NCI-H1417 (cell line): ENCODE results near the gene PTPRS.
A peak's percentile ranks its signal among the peaks of the same experiment; 100 is the strongest.

Experiments
- DNase-seq, 3 experiments: peaks; one replicate each; lab custom pipeline; 2025; lab: John Stamatoyannopoulos, UW

Gene PTPRS

DNA sequence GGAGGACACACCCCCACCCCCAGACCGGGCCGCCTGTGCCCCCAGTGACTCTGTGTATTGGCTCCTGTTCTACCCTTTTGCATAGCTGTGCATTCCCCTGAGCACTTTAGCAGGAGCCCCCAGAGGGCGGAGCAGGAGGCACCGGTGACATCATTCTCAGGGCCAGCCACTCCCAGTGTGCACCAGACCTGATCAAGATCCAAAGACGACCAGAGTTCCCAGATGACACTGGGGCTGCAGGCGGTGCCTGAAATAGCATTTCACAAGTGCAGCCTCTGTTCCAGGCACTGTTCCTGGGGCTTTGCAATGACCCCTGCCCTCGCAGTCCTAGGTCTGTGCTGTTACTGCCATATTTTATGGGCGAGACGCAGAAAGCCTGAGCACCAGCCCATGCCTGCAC is 14.5 kb upstream of the PTPRS start:
- DNase-seq: no peak

DNA sequence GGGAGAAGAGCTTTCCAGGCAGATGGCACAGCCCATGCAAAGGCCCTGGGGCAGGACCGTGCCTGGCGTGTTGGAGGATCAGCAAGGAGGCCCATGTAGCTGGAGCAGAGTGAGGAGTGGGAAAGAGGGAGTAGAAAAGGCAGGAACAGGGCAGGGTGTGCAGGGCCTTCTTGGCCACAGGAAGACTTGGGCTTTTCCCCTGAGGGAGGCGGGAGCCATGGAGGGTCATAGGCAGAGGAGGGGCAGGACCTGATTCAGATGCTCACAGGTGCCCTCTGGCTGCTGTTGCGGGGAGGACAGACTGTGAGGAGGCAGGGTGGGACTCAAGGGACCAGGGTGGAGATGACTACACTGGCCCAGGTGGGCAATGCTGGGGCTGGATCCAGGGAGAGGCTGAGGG is 13.8 kb upstream of the PTPRS start:
- no peak for DNase-seq

DNA sequence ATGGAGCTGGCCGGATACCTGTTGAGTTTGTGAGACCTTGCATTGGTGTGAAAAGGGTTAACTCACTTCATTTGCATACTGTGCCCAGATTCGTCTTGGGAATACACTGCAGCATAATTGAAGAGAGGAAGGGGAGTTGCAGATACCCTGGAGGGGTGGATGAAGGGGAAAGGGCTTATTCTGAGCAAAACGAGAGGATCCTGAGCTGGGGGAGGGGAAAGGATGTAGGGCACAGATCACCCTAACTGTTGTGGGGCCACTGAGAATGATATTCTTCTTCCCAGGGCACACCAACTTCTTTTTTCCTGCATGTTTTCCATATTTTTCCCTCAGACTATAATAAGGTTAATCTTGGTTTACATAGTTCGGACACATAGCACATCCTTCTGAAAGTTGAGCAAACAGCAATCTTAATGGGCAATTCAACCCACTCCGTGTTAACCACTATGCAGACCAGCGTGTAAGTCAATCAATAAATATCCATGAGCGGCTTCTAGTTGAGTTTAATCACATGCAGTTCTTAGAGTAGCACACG is 11.7 kb upstream of the PTPRS start:
- peak in 1 of 3 experiments; percentile 17 for DNase-seq

DNA sequence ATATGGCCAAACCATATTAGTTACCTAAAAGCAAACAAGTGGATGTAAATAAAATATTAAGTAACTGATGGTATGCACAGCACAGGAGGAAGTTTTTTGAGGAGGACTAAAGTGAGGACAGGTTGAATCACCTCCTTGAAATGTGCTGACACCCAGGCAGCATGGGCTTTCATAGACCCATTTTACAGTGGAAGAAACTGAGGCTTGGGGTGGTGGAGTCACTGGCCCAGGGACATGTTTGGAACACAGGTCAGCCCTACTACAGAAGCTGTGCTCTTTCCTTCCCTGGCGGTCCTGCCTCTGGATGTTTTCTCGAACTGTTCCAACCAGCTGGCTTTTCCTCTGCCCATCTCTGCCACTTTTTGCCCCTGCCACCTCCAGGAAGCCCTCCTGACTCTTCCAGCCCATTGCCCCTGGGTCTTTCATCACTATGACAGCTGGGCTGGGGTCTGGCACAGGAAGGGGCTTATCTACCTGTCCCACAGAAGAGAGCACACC is 11.2 kb upstream of the PTPRS start:
- no peak for DNase-seq

DNA sequence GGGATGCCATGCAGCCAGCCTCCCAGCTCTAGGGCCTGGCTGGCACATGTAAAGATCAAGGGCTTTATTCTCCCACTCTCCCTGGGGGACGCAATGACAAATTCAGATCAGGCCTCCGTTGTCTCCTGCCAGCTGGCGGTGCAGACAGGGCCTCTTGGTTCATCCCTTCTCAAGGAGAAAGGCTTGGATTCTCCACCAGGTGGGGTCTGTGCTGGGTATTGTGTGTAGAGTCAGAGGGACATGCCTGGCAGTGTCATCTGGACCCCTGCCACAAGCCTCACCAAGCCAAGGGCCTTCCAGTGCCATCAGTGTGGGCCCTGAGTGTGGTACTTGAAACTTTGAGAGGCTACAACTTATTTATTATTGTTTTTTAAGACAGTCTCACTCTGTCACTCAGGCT is 8.4 kb upstream of the PTPRS start:
- no peak for DNase-seq

DNA sequence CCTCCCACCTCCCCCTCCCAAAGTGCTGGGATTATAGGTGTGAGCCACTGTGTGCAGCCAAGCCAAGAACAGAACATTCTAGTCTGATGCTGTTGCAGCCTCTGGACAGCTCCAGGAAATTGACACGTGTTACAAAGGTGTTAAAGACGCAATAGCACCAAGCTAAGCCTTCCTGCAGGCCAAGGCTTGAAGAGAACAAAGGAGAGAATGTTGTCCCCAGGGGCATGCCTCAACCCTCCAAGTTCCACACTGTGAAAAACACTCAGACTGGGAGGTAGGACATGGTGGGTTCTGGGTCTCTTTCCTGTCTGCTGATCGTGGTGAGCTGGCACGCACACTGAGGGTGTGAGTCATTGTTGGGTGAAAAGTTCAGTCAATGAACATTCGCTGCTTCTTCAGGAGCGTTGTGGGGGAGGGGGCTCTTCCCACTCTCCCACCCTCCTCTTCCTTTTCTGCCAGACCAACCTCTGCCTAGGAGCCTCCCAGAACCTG is 5.3 kb upstream of the PTPRS start:
- no peak for DNase-seq

DNA sequence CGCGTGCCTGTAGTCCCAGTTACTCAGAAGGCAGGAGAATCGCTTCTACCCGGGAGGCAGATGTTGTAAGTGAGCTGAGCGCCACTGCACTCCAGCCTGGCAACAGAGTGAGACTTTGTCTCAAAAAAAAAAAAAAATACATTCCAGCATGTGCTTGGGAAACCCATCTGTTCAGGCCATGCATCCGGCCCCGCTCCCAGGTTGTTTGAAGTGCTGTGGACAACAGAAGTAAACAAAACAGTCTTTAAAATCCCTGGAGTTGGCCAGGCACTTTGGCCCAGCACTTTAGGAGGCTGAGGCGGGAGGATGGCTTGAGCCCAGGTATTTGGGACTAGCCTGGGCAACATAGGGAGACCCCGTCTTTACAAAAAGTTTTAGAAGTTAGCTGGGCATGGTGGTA is 3.2 kb upstream of the PTPRS start:
- no peak for DNase-seq

DNA sequence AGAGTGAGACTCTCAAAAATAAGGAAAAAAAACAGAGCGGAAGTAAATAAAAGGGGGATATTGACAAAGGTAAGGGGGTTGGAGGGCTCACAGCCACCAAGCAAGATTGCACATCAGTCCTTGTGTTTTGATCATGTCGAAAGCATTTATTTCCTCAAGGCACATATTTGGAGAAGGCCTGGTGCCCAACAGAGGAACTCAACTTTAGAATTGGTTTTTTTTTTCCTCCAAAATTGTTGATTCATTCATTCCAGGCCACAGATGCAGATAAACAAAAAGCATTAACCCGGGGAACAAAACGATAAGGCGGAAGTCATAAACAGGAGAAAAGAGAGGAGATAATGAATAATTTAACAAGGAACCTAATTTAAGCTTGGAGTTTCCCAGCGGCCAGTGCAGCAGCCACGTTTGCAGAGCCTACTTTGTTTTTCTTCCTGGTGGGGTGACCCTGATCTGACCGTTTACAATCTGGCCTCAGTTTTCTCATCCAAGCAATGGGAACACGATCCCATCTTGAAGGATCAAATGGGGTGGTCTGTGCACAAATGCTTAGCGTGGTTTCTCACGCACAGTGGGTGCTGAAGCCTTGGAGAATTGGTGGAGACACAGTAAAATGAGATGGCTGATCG is 2.1 kb upstream of the PTPRS start:
- no peak for DNase-seq

DNA sequence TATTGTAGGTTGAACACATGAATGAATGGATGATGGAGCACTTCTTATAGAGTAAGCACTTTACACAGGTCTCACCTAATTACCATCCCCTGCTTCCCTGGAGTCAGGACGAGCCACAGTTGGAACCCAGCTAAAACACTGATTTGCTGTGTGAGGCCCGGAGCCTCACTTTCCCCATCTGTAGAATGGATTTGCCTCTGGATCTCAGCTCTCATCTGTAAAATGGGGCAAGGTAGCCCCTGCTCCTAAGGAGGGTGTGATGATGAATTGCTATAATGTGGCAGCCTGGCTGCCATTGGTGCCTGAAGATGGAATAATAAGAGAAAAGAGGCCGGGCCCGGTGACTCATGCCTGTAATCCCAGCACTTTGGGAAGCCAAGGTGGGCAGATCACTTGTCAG is 1.4 kb upstream of the PTPRS start:
- DNase-seq: no peak

DNA sequence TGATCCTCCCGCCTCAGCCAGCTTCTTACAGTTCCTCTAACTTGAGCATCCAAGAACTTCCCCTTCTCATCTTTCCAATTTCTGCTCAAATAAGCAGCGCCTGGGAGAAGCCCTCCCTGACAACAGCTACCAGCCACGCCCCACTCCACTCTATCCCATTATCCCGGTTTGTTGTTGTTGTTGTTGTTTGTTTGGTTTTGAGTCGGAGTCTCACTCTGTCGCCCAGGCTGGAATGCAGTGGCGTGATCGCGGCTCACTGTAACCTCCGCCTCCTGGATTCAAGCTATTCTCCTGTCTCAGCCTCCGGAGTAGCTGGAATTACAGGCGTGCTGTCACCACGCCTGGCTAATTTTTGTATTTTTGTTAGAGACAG is 822 bp upstream of the PTPRS start:
- no peak for DNase-seq

DNA sequence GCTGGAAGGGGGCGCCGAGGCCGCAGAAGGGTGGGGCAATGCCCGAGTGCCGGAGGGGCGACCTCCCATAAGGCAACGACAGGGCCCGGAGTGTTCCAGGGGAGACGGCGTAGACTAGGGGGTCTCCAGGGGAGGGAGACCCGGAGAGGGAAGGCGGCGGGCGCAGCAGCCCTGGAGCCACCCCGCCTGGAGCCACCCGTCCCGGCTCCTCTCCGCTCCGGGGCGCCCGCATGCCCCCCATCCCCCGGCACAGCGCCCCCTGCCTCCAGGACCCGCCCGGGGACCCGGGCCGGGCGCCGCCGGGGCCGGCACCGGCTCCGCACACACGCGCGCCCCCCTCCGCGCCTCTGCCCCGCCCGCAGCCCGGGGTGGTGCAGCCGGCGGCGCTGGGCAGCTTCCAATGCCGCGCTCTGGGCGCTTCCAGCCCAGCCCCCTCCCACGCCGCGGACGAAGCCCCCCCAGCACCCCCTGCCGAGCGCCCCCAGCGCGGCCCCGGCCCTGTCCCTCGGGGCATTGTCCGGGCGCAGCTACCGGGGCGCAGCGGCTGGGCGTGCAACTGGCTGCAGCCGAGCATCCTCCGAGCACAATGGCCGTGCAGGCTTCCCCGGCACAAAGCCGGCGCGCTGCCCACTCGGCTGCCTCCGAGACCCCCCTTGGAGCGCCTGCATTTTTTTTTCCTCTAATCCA is 519 bp downstream of the PTPRS start:
- peak in 2 of 3 experiments; percentile 88 to 89 for DNase-seq

DNA sequence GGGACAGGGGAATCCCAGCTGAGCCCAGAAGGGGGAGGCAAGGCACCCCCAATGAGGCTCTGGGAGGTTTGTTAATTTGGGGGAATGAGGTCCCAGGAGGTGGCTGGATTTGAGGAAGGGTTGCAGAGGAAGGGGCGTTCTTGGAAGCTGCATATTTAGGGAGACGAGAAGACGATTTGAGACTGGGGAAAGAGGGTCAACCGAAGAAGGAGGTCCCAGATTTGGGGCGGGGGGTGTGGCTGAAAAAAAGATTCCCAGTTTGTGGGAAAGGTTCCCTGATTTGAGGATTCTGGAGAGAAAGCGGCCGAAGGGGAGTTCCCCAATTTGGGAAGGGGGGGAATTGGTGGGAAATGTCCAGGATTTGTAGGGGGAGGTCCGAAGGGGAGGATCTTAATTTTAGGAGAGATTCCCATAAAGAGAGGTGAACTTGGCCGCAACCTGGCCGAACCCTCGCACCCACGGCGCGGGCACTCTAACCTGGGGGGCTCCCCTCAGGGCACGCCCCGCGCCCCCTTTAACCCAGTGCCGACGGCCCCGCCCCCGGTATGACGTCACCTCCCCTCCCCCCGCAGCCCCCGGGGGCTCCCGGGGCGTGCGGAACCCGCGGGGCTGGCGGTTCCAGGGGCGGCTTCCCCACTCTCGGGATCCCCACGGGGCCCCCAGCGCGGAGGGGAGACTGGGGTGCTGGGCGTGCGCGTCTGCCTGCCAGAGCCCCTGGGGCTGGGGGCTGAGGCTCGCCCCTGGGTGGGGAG is 1.2 kb downstream of the PTPRS start:
- DNase-seq: peak in 2 of 3 experiments; percentile 63 to 67

DNA sequence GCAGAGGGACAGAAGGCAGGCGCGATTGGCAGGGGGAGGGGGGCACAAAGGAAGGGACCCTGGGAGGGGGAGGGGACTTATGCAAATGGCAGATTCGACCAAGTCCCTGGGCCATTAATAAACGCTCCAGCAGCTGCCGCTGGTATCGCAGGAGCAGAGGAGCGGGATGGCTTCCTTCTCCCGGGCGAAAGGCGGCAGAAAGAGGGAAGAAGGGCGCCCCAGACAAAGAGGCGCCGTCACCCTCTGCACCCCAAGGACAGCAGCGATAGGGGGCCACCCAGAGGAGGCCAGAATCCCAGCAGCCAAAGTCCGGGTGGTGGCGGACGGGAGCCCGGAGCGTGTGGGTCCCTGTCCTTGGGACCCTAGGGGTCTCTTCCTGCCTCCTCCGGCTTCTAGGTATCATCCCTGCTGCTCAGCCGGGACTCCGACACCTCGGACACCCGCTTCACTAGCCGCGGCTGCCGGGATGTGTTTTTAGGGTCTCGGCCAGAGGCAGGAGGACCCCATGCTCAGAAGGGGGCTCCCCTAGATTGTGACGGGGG is 1.9 kb downstream of the PTPRS start:
- DNase-seq: peak in 2 of 3 experiments; percentile 83 to 92

DNA sequence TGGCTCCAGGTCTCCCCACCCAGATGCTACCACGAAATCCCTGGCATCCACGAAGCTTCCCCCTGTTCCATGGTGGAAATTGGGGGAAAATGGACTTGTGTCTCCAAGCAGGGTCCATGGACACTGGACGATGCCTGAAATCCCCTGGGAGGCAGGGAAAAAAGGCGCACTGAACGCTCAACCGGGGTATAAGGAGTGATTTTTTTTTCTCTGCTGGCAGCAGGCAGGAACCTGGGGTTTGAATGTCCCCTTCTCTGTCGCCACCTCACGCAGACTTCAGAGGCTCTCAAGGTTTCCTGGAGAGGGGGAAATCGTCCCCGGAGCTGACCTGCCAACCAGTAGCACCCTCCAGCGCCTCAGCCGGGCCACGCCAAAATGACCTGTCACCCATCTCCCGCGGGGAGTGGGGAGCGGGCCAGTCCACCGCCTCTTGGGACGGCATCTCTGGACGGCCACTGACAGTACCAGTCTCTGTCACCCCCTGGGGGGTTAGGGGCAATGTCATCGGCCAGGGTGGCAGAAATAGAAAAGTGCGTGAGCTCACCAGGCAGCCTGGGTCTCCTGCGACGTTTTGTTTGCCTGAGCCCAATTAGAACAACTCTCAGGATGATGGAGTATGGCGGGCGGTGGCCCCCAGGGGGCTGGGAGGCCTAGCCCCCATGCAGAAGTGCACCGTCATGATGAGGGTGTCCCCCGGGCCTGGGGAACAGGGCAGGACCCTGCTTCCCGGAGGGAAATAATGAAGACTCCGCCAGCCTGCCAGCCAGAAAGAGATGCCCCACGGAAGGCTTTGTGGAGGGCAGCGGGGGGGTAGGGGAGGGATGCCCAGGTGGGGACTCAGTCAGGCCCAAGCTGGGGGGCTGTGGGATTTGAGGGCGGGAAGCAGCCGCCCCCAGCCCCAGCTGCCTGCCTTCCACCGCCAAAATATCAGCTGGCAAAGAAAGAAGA is 2.6 kb downstream of the PTPRS start:
- peak in 2 of 3 experiments; percentile 80 to 88 for DNase-seq

DNA sequence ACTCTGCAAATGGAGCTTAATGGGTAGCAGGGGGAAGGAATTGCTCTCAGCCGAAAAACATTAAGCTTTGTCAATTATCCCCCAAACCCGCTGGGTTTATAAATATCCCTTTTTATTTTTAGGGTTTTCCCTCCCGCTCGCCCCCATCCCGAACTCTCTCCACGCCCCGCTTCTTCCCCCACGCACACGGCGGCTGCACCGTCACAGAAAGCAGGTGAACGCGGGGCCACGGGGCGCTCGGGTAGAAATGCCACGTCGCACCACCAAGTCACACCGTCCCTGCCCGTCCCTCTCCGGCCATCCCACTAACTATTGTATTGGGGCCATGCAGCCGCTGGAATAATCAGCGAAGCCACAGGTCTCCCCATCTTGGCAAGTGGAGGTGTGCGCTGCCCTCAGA is 3.5 kb downstream of the PTPRS start:
- no peak for DNase-seq

DNA sequence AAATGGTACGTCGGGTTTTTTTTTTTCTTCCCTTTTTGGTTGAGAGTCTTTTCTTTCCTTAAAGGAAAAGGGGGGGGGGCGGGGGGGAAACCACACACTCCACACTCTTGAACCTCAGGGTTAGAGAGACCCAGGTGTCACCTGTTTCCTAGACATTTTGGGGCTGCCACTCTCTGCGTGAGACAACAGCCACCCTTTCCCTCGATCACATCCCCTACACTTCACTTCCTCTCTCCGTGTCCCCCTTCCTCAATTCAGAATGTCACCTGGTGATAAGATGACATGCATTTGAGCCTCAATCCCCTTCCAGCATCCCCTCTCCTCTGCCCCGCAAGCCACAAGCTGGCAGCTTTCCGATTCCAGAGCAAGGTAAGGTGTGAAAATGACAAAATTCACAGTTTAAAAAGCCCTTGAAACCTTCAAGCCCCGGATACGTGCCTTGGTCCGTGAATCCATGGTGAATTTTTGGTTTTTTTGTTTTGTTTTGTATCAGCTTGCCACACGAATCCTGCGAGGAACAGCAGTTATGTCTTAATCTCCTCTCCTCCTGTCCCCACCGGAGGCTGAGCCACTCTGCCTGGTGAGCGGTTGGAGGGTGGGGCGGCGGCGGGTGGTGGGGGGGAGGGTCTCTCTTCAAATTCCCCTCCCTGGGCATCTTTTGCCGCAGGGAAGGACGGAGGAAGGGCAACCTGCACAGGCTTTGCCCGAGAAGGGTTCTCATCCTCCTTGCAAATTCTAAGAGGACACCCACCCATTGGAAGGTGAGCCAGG is 4.2 kb downstream of the PTPRS start:
- DNase-seq: no peak

DNA sequence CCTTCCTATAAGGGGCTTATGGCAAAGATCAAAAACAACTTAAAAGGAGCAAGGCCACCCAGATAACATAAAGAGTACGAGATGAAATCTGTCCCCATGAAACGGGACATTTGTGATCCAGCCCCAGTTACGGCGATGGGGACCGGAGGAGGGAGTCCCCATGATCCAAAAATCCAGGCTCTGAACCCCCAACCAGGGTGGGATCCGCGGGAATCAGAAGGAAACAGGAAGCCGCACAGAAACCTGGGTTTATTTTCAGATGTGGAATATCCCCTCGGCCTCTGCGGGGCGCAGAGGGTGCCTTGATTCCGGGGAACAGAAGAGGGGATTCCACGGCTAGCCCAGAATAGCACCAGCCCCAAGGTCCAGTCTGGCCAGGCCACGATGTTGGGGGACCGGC is 5.0 kb downstream of the PTPRS start:
- no peak for DNase-seq

DNA sequence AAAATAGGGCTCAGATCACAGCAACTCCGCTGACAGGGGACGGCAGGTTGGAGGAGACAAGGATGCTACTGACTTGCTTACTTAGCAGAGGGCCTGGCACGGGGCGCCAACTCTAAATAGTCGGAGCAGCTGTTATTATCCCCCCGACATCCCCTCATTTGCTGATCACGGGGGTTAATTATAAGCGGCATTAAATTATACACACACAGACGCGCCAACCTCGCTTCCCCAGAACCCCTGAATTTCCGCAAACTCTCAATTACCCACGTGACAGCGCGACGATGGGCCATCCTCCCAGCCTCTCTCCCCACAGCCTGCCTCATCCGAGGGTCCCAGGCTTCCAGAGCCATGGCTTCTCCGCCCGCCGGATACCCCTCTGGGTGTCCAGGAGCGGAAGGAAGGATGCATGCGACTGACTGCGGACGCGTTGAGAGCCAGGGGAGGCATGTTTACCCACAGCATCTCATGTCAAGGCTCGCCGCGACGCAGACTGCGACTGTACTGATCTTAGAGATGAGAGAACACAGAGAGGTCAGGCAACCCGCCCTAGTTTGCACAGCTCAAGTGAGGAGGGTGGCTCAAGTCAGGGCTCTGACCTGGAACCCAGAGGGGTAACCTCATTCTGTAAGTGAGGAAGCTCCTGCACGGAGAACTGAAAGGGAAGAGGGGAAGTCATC is 5.7 kb downstream of the PTPRS start:
- DNase-seq: no peak

DNA sequence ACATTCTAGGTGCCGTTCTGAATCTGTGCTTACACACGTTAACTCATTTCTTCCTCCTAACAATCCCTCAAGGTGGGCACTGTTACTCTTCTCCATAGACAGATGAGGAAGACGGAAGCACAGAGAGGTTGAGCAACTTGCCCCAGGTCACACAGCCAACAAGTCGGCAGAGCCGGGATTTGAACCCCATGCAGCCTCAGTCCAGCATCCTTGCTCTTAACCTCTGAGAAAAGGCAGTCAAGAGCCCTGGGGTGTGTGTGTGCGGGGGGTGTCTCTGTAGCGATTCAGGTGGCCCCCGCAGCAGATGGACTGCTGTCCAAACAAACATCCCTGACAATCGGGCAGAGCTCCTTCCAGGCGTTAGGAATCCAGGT is 6.3 kb downstream of the PTPRS start:
- no peak for DNase-seq
